MM.1S (cell line): ENCODE data around the gene AAMDC.
"Not testable (repeated sequence)": the region's sequence is repeated elsewhere in the genome, so short reads cannot be mapped to it uniquely, and the experiment has no call there.

Source experiments
- EZH2 ChIP-seq: fragments of 300-600 bp; sonication (generic); optimal IDR thresholded peaks from 2 replicates; pipeline ENCODE3; 2017; ENCODE audit warnings: low read depth, mild to moderate bottlenecking, antibody characterized with exemption, low read length, mixed read lengths
- EZH2phosphoT487 ChIP-seq: fragments of 300-600 bp; sonication (generic); IDR thresholded peaks from 2 replicates; pipeline ENCODE4 v1.6.1; 2018; ENCODE audit warnings: antibody characterized with exemption, low read length
- TF ChIP-seq, protein P1 (sequence below): fragments of 300-600 bp; sonication (generic); IDR thresholded peaks from 2 replicates; pipeline ENCODE4 v1.5.1; 2016; ENCODE audit warnings: antibody characterized with exemption, low read length, mixed read lengths

DNA sequence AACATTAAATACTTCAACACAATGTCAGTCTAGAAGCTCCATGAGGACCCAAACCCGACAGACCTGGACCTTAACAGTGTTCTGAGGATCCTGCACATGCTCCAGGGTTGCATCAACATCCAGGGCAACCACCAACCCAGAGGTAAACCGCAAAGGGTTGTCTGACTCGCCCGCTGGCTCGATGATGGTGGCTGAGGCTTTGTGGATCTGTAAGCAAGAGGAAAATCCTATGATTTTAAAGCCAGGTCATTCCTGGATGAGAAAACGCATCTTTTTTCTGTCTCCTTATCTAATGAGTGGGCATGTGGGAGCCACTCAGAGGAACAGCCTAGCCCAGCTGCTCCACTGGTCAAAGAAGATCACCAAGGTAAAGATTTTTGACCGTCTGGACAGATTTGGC, 70.3 kb downstream of the AAMDC start:
- not testable (repeated sequence) for TF ChIP-seq EZH2, EZH2phosphoT487
- TF ChIP-seq, protein P1, sequence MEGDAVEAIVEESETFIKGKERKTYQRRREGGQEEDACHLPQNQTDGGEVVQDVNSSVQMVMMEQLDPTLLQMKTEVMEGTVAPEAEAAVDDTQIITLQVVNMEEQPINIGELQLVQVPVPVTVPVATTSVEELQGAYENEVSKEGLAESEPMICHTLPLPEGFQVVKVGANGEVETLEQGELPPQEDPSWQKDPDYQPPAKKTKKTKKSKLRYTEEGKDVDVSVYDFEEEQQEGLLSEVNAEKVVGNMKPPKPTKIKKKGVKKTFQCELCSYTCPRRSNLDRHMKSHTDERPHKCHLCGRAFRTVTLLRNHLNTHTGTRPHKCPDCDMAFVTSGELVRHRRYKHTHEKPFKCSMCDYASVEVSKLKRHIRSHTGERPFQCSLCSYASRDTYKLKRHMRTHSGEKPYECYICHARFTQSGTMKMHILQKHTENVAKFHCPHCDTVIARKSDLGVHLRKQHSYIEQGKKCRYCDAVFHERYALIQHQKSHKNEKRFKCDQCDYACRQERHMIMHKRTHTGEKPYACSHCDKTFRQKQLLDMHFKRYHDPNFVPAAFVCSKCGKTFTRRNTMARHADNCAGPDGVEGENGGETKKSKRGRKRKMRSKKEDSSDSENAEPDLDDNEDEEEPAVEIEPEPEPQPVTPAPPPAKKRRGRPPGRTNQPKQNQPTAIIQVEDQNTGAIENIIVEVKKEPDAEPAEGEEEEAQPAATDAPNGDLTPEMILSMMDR: not testable (repeated sequence)
